HG02973 (cell line): ENCODE data around the gene NBPF15.
A peak's percentile ranks its signal among the peaks of the same experiment; 100 is the strongest.
"Not testable (repeated sequence)": the region's sequence is repeated elsewhere in the genome, so short reads cannot be mapped to it uniquely, and the experiment has no call there.

ENCODE experiments used
- ATAC-seq: cut with Tn5 transposase; IDR thresholded peaks from one replicate; pipeline ENCODE4 v1.9.1; 2021; ENCODE audit warnings: moderate library complexity; ENCODE audit not compliant: unreplicated experiment

Gene NBPF15, protein sequence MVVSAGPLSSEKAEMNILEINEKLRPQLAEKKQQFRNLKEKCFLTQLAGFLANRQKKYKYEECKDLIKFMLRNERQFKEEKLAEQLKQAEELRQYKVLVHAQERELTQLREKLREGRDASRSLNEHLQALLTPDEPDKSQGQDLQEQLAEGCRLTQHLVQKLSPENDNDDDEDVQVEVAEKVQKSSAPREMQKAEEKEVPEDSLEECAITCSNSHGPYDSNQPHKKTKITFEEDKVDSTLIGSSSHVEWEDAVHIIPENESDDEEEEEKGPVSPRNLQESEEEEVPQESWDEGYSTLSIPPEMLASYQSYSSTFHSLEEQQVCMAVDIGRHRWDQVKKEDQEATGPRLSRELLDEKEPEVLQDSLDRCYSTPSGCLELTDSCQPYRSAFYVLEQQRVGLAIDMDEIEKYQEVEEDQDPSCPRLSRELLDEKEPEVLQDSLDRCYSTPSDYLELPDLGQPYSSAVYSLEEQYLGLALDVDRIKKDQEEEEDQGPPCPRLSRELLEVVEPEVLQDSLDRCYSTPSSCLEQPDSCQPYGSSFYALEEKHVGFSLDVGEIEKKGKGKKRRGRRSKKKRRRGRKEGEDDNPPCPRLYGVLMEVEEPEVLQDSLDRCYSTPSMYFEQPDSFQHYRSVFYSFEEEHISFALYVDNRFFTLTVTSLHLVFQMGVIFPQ

DNA sequence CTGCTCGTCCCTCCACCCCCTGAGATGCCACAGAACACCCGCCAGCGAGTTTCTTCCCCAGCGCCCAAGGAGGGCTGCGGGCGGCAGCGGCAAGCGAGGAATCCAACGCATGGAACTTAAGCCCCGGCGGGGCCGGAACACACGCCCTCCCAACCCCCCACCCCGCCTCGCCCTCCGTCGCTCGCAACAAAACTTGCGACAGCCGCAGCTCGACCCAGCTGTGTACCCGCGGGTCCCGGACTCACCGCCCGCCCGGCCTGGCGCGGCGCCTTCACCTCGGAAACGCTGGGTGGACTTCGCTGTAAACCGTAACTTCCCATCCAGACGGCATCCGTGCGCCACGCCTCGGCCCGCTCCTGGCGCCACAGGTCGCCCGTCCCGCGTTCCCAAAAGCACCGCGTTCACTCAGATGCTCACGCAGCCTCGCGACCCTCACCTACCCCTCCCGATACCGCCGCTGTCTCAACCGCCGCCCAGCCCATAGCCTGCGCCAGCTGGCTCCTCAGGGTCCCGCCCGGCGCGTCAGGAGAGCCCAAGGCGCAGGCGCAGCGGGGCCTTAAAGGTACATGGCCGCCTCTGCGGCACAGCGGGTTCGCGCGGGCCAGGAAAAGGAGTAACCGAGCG, at the start of gene NBPF15:
TSS of gene NBPF15 (minus strand) at position 534 of the 624 bp plus-strand sequence. CDS start 21,666 bp downstream, outside the sequence.
- ATAC-seq: peak; percentile 95

DNA sequence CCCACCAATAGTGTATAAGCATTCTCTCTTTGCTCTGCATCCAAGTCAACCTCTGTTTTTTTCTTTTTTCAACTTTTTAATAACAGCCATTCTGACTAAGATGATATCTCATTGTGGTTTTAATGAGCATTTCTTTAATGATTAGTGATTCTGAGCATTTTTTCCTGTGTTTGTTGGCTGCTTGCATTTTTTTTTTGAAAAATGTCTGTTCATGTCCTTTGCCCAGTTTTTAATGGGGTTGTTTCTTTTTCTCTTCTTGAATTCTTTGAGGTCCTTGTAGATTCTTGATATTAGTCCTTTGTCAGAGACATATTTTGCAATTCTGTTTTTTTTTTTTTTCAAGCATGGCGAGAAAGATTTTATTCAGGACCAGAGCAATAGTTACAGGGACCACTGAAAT, 35.0 kb upstream of the NBPF15 start:
- ATAC-seq: not testable (repeated sequence)

DNA sequence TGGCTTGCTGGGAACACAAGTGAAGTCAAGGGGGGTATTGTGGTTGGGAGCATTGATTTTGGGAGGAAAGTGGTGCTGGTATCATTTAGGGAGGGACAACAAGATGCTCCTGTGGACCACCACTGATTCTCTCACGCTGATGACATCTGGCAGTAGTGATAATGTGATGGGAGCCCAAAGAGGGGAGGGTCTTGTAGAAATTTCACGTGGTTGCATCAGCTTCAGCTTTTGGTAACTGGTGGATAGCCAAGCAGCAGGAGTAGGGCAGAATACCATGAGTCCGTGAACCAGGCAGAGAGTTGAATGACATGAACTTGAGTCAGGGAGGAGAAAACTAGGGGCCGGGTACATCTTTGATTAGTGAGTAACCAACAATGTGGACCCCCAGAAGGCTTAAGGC, 32.7 kb upstream of the NBPF15 start:
- not testable (repeated sequence) for ATAC-seq

DNA sequence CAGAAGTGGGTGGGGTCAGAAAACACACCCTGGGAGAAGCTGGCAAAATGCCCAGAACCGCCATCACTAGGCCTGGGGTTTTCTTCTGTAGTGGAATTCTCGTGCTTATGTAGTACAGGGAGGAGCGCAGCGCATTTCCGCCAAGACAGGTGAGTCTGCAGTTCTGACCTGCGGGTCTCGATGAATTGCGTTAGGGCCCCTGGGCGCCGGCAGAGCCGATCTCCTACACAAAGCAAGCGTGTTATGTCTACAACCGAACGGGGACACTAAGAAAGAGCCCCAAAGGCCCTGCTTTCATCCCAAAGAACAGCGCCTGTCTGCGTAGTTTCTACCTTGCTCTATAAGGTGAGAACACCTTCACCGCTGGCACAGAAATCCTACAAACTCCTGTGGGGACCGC, 28.9 kb upstream of the NBPF15 start:
- not testable (repeated sequence) for ATAC-seq

DNA sequence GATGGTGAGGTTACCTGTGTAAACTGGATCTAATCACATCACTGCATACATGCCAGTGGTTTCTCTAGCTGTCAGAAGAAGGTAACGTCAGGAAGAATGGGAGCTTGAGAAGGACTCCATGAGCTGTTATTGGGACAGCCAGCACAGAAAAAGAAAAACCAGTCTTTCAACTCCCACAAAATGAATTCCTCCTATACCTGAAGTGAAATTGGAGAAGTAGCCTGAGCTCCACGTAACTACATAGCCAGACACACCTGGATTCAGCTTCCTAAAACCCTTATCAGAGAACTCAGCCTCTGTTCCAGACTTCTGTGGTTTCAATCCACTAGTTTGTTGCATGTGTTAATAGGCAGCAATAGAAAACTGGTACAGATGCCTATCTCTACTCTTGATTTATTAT, 25.5 kb upstream of the NBPF15 start:
- not testable (repeated sequence) for ATAC-seq

DNA sequence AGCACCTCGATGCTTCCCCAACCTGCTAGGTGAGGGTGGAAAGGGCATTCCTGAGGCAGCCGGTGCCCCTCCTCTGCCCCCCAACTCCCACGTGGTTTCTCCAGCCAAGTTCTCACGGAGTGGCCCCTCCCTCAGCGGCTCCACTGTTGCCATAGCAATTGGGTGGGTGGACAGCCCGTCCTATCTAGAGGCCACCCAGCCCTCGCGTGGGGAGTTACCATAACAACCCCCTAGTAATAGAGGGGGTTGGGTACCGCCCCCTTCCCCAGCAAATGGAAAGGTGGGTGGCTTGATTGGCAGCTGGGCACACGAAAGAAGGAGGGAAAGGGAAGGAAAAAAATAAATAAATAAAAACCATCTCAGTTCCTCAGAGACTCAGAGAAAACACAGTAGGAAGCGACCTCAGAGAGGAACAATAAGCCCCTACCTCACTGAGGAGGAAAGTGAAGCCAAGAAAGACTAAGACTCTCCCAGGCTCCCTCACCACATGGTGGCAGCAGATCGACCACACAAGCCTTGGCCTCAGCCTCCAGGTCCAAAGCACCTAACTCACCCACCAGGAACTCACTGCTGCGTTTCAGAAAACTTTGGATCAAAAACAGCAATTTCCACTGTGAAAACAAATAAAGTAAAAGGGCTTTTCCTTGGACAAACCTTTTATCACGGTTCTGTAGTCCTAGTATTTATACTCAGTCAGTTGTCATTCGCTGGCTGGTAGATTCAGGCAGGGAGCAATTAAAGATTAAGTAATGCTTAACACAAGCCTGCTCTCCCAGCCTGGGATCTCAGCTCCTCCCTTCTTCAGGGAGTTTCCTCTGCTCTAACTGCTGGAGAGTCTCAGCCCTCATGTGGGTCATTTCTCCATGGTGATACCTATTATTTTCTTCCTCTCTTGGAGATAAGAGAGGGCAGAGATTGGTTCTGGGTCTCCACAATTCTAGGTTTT, 23.9 kb upstream of the NBPF15 start:
- not testable (repeated sequence) for ATAC-seq

DNA sequence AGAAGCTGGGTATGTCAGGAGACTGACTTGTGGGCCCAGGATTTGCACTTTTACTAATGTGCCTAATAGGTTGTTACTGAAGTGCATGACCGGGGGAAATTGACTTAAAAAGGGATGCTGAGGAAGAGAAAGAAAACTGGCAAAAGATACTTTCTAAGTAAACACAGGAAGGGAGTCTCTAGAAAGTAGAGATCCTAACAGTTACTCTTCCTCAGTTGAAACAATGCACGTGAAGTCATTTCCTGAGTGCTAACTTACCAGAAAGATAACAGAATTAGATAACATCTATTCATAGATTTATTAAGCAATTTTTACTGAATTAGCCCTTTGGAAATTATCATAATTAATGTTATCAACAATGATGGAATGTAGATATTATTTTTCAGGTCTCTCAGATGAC, 12.4 kb upstream of the NBPF15 start:
- ATAC-seq: not testable (repeated sequence)

DNA sequence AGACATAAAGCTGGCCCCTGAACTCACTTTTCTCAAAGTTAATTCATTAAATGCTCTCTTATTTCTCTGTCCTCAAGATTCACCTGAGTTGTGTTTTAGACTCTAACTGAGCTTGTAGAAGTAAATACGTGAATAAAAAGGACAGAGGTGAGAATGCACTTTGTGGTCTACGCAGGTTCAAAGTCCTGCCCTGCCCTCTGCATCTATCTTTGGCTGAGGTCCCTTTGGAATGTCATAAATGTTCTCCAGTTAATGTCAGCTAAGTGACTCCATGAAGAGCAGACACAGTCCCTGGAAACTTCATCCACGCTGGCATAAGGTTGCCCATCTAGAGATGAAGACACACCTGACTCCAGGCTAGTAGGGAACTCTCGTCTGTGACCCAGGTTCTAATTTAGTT, 10.0 kb upstream of the NBPF15 start:
- not testable (repeated sequence) for ATAC-seq

DNA sequence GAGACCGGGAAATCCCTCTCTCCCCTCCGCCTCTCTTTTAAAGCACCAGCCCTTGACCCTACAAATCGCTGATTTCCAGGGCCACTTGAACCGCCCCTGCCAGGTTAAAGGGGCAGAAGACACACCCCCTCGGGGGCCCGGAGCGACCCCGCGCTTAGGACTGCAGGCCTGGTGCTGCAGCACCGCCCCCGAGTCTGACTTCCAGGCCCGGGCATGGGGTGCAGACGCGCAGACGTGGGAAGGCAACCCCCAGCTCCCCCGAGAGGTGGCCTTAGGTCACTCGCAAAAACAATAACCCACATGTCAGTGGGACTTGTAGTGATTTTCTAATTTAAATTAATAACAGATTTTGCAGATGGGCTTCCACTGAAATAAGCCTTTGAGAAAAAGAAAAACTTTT, 309 bp upstream of the NBPF15 start:
- not testable (repeated sequence) for ATAC-seq

DNA sequence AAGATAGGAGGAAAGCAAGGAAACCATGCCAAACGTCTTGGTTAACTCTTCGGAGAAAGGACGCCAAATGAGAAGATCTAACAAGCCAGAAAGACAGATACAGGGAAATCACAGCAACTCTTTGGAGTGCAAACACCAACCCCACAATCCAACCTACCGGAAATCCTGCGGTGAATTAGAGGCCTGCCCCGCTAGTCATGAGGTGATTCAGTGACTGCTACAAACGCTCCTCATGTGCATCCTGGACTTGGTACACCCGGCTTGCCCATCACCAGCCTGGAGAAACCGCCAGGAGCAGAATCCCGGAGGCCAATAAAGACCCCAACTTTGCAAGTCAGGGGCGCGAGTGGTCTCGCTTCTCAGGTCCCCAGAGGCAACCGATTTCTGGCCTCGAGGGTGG, 783 bp downstream of the NBPF15 start:
- not testable (repeated sequence) for ATAC-seq

DNA sequence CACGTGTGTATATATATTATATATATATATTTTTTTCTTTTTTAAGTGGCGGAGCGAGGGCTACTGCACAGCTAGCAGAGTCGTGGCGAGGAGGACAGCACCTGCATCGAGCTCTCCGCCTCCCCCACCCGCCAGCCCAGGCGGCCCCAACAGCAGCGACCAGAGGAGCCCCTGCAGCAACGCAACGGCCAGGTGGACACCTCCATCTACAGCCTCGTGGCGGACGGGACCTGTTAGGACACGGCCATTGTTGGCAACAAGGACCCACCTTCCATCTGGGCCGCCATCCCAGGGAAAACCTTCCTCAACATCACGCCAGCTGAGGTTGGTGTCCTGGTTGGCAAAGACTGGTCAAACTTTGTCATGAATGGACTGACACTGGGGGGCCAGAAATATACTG, 19.1 kb downstream of the NBPF15 start:
- not testable (repeated sequence) for ATAC-seq

DNA sequence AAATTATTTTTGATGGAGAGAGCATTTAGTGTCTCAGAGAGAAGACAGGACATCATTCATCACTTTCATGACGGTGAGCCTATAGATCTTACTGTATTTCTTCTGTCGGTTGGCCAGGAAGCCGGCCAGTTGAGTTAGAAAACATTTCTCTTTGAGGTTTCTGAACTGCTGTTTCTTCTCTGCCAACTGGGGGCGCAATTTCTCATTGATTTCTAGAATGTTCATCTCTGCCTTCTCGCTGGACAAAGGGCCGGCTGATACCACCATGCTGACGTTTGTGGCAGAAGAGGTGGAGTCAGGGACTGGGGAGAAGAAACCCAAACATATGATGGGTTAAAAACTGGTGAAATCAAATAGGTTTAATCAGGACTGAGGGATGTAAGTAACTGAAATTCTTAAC, 21.7 kb downstream of the NBPF15 start:
- not testable (repeated sequence) for ATAC-seq

DNA sequence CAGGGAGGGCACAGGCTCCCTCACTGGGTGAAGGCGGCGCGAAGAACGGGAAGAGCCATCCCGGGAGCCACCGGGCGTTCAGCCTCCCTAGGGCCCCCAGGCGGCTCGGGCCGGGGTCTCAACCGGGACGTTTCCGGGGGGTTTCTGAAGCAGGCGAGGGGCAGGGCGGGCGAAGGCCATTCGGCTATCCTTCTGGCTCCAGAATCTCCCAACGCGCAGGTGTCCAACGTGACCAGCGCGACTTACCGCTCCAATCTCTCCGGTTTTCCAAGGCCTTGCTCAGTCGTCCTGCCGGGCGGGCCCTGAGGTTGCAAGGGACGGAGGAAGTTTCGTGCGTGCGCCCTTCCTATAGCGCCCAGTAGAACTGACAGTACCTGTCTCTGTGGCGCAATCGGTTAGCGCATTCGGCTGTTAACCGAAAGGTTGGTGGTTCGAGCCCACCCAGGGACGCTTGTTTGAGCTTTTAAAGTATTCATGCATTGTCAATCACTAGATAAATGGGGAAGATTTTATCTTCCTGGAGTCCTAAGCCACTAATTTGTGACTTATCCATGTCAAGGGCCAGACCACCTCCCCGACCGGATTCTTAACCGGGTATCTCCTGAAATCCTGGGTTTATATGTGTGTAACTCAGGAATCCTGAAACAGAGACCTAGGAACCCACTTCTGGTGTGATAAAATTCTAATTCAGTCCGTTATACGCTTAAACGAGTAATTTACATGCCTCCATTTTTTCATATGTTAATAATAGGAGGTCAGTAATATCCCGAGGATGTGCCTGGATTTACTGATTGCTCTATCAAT, 42.4 kb downstream of the NBPF15 start:
- ATAC-seq: not testable (repeated sequence)

DNA sequence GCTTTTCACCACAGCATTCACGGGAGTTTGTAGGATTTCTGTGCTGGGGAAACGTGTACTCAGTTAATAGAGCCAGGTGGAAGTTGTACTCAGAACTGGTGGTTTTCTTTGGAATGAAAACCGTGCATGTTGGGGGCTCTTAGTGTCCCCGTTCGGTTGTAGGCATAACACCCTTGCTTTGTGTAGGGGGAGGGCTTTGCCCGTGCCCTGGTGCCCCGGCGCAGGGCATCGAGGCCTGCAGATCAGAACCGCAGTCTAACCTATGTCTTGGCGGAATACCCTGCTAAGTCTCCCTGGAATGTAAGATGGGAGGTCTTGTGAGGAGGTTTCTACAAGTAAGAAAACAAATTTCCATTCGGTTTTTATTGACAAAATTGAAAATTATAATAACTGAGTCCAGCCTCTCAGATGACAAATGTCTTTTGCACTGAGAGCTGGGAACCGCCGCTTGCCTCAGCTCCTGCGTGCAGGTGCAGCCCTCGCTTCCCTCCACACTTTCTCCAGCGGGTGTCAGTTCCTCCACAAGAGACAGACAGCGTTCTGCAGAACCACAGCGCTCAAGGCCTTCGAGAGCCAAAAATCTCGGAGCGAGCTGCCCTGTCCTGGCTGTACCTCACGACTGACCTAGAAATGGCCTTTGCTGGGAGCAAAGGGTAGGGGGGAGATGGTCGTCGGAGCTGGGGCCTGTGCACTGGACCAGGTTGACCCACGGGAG, 47.9 kb downstream of the NBPF15 start:
- not testable (repeated sequence) for ATAC-seq

DNA sequence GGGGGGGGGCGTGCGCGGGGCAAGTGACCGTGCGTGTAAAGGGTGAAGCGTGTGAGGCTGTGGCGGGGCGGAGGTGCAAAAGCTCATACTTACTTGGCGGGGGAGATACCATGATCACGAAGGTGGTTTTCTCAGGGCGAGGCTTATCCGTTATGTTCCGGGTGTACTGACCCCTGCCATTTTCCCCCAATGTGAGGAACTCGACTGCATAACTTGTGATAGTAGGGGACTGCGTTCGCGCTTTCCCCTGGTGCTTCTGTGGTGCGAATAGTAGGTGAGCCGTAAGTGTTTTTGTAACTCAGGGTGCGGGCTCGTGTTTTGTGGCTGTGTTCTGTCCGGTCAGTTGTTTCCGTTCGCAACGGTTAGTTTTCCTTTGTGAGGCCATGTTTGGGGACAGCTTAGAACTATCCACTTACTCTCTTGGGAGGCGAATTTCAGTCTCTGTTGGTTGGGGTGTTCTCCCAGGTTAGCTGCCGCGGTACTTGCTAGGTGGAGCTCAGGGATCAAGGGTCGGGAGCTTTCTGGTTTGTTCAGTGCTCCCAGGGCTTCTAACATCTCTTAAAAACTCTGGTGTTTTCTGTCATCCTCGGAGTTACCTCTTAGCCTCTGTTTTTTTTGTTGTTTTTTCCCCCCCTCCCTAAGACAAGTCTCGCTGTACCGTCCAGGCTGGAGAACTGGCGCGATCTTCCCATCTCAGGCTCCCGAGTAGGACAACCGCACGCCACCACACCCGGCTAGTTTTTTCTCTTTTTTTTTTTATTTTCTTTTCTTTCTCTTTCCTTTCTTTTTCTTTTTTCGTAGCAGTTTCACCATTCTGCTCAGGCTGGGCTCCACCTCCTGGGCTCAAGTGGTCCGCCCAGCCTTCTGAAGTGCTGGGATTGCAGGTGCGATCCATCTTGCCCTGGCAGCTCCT, 48.7 kb downstream of the NBPF15 start:
- ATAC-seq: peak; percentile 88

DNA sequence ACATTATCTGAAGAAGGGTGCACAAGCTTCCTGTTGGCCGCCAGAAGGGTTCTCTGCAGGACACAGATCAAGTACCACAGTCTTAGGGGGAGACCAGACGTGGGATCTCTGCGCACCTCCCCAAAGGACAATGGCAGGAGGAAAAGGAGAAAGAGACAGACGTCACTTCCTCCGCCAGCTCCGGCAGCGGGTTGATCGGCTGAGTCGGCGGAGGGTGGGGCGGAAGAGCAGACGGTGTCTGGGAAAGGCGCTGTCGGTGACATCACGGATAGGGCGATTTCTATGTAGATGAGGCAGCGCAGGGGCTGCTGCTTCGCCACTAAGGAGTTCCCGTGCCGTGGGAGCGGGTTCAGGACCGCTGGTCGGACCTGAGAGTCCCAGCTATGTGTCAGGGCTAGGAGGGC, 49.4 kb downstream of the NBPF15 start:
- ATAC-seq: peak; percentile 41

DNA sequence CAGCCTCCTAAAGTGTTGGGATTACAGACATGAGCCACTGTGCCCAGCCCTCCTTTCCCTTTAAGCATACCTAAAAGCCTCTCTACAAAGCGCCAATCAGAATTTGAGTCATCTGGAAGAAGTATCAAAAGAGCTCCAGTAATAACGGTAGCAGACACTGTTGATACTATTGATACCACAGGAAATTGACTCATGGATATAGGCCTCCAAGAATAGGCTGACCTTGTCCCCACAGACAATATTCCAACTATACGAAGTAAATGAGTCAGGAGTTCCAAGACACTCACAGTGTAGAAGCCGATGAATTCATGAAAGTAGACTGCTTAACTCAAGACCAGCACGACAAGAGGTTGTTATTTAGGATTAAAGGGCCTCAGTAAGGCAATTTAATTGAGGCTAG, 58.7 kb downstream of the NBPF15 start:
- ATAC-seq: not testable (repeated sequence)

DNA sequence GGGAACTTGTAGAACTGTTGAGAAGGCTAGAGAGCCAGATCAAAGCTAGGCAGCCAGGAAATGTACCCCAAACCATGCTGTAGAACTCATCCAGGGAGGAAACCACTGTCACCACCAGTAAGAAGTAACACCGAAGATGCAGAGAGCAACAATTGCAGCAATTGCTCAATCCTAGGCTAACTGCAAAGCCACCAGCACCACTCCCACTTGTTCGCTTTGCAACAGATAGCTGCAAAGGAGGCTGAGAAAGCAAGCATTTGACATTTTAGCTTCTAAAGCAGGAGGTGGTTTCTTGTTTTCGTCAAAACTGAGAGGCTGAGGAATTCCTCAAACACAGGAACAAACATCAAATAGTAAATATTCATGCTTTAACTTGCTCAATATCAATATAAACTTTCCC, 89.8 kb downstream of the NBPF15 start:
- not testable (repeated sequence) for ATAC-seq
